ENCODE results near the gene FUT6.

DNA sequence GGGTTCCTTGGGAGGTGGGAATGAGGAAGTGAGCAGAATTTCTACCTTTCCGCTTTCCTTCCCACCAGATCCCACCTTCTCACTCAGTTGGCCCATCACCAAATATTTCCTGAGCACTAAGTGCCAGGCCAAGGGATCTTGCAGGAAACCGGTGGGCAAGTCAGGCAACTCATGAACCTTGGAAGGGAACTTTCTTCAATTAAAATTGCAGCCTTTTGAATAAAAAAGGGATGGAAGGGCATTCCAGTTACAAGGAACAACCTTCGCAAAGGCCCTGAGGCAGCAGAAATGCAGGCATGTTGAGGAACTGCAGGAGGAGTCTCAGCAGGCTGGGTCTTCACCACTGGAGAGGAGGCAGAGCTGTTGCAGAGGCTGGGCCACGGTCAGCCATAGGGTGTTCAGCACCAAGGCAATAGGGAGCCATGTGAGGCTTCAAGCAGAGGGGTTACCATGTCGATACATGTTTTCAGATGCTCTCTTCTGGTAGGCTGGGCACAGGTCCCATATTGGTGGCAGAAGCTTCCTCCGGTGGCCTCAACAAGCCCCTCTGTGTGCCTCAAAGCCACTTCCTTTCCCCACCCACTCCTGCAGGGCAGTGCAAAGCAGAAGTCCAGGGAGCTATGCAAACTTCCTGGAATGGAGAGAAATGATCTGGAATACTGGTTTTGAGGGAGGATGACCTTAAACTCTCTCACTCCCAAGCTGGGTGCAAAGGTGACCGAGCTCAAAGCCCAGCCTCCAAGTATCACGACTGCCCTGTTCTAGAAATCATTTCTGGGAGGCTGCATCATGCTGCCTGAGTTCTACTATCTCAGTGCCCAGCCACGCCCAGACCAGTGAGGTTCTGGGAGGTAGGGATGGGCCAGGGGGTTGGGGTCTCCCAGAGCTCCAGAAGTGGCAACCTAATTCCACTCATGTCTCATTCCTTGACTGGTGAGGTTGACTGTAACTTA is at the start of gene FUT6:
- TF ChIP-seq, protein P1, sequence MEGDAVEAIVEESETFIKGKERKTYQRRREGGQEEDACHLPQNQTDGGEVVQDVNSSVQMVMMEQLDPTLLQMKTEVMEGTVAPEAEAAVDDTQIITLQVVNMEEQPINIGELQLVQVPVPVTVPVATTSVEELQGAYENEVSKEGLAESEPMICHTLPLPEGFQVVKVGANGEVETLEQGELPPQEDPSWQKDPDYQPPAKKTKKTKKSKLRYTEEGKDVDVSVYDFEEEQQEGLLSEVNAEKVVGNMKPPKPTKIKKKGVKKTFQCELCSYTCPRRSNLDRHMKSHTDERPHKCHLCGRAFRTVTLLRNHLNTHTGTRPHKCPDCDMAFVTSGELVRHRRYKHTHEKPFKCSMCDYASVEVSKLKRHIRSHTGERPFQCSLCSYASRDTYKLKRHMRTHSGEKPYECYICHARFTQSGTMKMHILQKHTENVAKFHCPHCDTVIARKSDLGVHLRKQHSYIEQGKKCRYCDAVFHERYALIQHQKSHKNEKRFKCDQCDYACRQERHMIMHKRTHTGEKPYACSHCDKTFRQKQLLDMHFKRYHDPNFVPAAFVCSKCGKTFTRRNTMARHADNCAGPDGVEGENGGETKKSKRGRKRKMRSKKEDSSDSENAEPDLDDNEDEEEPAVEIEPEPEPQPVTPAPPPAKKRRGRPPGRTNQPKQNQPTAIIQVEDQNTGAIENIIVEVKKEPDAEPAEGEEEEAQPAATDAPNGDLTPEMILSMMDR (IDR thresholded peaks at IDR 0.05) = no peak
- TF ChIP-seq POLR2A (IDR thresholded peaks at IDR 0.05) = no peak
